Esophagus squamous epithelium (tissue), 4 donors: ENCODE data around the gene GALK1.

Source experiments
- POLR2A ChIP-seq, 4 donors: fragments of 450-650 bp; IDR thresholded peaks; one replicate each; pipeline ENCODE4 v1.6.1; 2017; ENCODE audit warnings: antibody characterized with exemption in 4 of 4, mild to moderate bottlenecking in 4 of 4, moderate library complexity in 3 of 4
- TF ChIP-seq, protein P1 (sequence below), 6 experiments: fragments of 450-650 bp in 4 of 6; fragments of 200-600 bp in 2 of 6; sonication (generic) in 2 of 6; IDR thresholded peaks; one replicate each; pipeline ENCODE4 v1.5.1; 2016 to 2019; ENCODE audit warnings: antibody characterized with exemption in 6 of 6, mild to moderate bottlenecking in 4 of 6, moderate library complexity in 4 of 6

DNA sequence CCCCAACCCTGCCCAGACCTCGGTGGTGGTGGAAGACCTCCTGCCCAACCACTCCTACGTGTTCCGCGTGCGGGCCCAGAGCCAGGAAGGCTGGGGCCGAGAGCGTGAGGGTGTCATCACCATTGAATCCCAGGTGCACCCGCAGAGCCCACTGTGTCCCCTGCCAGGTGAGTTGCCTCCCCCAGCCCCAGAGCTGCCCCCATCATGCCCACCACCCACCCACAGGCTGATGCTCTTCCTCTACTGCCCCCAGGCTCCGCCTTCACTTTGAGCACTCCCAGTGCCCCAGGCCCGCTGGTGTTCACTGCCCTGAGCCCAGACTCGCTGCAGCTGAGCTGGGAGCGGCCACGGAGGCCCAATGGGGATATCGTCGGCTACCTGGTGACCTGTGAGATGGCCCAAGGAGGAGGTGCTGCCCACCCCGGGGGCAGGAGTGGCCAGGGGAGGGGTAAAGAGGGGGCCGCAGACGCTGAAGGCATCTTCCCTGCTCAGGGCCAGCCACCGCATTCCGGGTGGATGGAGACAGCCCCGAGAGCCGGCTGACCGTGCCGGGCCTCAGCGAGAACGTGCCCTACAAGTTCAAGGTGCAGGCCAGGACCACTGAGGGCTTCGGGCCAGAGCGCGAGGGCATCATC lies 8.4 kb downstream of the GALK1 start:
- TF ChIP-seq, protein P1, sequence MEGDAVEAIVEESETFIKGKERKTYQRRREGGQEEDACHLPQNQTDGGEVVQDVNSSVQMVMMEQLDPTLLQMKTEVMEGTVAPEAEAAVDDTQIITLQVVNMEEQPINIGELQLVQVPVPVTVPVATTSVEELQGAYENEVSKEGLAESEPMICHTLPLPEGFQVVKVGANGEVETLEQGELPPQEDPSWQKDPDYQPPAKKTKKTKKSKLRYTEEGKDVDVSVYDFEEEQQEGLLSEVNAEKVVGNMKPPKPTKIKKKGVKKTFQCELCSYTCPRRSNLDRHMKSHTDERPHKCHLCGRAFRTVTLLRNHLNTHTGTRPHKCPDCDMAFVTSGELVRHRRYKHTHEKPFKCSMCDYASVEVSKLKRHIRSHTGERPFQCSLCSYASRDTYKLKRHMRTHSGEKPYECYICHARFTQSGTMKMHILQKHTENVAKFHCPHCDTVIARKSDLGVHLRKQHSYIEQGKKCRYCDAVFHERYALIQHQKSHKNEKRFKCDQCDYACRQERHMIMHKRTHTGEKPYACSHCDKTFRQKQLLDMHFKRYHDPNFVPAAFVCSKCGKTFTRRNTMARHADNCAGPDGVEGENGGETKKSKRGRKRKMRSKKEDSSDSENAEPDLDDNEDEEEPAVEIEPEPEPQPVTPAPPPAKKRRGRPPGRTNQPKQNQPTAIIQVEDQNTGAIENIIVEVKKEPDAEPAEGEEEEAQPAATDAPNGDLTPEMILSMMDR (IDR thresholded peaks at IDR 0.05) = no peak
- TF ChIP-seq POLR2A (IDR thresholded peaks at IDR 0.05) = no peak
